Glomerular visceral epithelial cell (primary cell): ENCODE data around the gene CEP83.
"Not testable (repeated sequence)": the region's sequence is repeated elsewhere in the genome, so short reads cannot be mapped to it uniquely, and the experiment has no call there.

ENCODE experiments used
- DNase-seq: peaks from one replicate; pipeline ENCODE4 v3.0.0-alpha.2; 2016; ENCODE audit errors: extremely low spot score

Gene CEP83

GRCh38 chr12:94434171-94434570 lies 25.5 kb downstream of the CEP83 start:
- DNase-seq = no peak

- DNase-seq = no peak
Measured at GRCh38 chr12:94433744-94434143, 25.9 kb downstream of the CEP83 start.

- no peak for DNase-seq
Measured at GRCh38 chr12:94430304-94430703, 29.4 kb downstream of the CEP83 start.

- no peak for DNase-seq
Measured at GRCh38 chr12:94429633-94430032, 30.0 kb downstream of the CEP83 start.

- DNase-seq = no peak
Measured at GRCh38 chr12:94429191-94429590, 30.5 kb downstream of the CEP83 start.

- DNase-seq = peak; percentile 65
Measured at GRCh38 chr12:94427501-94428381, 31.9 kb downstream of the CEP83 start.

GRCh38 chr12:94426049-94426448 lies 33.6 kb downstream of the CEP83 start:
- no peak for DNase-seq

- peak; percentile 22 for DNase-seq
Measured at GRCh38 chr12:94424830-94425229, 34.8 kb downstream of the CEP83 start.

GRCh38 chr12:94421868-94422740 lies 37.6 kb downstream of the CEP83 start:
- no peak for DNase-seq

GRCh38 chr12:94418517-94418916 lies 41.1 kb downstream of the CEP83 start:
- no peak for DNase-seq

- no peak for DNase-seq
Measured at GRCh38 chr12:94416613-94417012, 43.1 kb downstream of the CEP83 start.

GRCh38 chr12:94415066-94415465 lies 44.6 kb downstream of the CEP83 start:
- no peak for DNase-seq

- no peak for DNase-seq
Measured at GRCh38 chr12:94405413-94406116, 54.1 kb downstream of the CEP83 start.

- no peak for DNase-seq
Measured at GRCh38 chr12:94404854-94405253, 54.8 kb downstream of the CEP83 start.

- DNase-seq = no peak
Measured at GRCh38 chr12:94401326-94401725, 58.3 kb downstream of the CEP83 start.

- DNase-seq = not testable (repeated sequence)
Measured at GRCh38 chr12:94398685-94399084, 61.0 kb downstream of the CEP83 start.

- DNase-seq = no peak
Measured at GRCh38 chr12:94397401-94397800, 62.3 kb downstream of the CEP83 start.

- DNase-seq = not testable (repeated sequence)
Measured at GRCh38 chr12:94396014-94396413, 63.7 kb downstream of the CEP83 start.

- DNase-seq = no peak
Measured at GRCh38 chr12:94390130-94390485, 69.6 kb downstream of the CEP83 start.

- not testable (repeated sequence) for DNase-seq
Measured at GRCh38 chr12:94389482-94390129, 70.1 kb downstream of the CEP83 start.

- no peak for DNase-seq
Measured at GRCh38 chr12:94386422-94386821, 73.2 kb downstream of the CEP83 start.

GRCh38 chr12:94384030-94384429 lies 75.6 kb downstream of the CEP83 start:
- no peak for DNase-seq
